ENCODE results near the gene ADM5. TPM values are rescaled to one million over a fixed set of nuclear protein-coding genes. Genes with fewer than 3 reads are reported as not detected.

ADM5 gene
- total RNA-seq, 4 donors from 2014 or later: 1.0 to 2.6 (median 2.1) TPM; not detected in 1

DNA sequence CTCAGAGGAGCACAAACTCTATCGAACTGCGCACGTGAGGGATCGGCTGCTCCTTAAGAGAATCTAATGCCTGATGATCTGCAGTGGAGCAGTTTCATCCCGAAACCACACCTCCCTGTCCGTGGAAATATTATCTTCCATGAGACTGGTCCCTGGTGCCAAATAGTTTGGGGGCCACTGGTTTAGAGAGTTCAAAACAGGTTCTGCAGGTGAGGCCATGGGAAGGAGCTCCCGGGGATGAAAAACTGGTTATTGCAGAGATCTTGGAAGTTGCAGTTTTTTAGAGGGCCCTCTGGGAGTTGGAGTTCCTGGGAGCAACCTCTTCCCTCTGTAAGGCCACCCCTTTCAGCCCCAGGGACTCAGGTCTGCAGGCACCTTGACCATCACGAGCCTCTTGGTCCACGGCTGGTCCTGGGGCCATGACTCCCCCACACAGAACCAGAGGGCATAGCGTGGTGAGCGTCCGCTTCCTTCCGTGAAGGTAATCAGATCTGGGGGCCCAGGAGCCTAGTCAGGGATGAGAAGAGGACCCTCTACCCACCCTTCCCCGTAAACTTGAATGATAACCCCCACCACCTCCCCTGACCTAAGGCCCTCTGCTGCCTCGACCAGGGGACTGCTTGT, 28.9 kb upstream of the ADM5 start:
- TF ChIP-seq, protein P1, sequence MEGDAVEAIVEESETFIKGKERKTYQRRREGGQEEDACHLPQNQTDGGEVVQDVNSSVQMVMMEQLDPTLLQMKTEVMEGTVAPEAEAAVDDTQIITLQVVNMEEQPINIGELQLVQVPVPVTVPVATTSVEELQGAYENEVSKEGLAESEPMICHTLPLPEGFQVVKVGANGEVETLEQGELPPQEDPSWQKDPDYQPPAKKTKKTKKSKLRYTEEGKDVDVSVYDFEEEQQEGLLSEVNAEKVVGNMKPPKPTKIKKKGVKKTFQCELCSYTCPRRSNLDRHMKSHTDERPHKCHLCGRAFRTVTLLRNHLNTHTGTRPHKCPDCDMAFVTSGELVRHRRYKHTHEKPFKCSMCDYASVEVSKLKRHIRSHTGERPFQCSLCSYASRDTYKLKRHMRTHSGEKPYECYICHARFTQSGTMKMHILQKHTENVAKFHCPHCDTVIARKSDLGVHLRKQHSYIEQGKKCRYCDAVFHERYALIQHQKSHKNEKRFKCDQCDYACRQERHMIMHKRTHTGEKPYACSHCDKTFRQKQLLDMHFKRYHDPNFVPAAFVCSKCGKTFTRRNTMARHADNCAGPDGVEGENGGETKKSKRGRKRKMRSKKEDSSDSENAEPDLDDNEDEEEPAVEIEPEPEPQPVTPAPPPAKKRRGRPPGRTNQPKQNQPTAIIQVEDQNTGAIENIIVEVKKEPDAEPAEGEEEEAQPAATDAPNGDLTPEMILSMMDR (IDR thresholded peaks at IDR 0.05; ENCODE audit: low read depth): no peak

DNA sequence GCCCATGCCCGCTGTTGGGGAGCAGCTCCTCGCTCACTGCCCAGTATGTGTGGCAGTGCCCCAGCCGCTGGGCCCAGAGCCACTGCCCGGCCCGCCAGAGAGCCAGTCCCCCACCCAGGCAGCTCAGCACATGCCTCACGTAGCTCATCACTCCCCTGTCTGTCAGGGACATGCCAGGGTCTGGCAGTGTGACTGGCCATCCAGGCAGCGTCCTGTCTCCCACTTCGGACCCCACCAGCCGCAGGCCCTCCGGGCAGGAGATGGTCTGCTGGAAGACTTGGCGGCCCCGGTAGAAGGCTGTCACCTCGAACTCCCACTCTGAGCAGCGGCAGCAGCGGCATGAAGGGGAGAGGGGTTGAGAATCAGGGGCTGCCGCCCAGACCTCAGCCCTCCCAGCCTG, 27.4 kb upstream of the ADM5 start:
- TF ChIP-seq, protein P1 (IDR thresholded peaks at IDR 0.05; ENCODE audit: low read depth): no peak

DNA sequence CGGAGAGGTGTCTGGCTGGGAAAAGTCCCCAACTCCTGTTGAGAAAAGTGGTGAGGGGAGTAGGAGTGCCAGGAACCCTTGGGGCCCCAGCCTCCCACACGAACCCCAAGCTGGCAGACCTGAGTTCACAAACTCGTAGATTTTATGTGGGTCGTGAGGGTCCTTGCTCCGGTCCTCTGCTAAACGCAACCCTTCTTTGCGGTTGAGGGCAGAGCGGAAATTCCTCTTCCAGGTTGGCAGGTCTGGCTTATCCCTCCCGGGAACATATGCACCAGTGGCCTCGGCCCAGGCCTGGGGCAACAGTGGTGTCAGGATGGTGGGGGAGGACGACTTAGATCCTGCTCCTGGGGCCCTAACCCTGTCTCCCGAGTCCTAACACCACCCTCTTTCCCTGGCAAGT, 26.2 kb upstream of the ADM5 start:
- TF ChIP-seq, protein P1 (IDR thresholded peaks at IDR 0.05; ENCODE audit: low read depth): no peak

DNA sequence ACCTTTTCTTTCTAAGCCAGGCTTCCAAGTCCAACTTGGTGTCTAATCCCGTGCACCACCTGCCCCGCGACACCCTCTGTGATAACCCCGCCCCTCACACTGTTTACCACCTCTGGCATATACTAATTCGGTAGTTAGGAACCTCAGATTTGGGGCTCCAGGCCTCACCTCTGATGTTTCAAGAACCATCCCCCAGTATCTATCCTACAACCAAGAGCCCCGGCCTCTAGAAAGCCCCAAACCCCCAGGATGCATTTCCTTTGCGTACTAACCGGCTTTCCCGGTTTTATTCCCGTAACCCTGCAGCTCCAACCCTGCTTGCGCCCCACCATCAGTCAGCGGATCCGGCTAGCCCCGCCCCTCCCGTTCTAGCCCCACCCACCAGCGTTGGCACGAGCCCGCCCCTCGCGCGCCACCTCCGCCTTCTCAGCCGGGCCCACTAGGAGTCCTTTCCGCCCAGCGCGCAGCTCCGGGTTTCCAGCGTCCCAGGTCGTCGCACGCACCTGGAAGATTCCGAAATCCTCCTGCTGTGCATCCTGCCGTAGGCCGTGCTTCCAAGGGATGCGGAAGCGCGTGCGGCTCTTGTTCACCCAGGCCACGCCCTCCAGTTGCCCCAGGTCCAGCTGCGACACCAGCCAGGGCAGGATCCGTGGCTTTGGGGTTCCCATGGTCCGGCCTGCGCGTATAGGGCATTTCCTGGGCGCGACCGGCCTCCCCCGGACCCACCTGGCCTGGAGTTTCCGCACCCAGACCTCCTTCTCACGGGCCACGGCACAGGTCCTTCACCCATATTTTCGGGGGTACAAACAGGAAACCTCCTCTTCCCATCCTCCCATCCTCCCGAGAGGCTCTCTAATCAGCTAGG, 25.0 kb upstream of the ADM5 start:
- TF ChIP-seq, protein P1 (IDR thresholded peaks at IDR 0.05; ENCODE audit: low read depth): no peak

DNA sequence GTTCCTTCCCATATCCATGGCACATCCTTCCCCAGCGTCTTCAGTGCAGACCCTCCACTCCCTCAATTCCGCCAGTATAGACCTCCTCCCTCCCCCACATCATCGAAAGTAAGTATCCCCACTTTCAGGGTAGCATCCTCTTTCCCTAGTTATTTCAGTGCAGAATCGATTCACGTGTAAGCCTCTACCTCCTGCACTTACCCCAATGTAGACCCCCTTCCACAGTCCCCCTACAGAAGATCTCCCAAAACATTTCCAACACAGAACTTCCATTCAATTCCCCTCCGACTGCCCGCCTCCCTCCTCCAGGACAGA, 24.4 kb upstream of the ADM5 start:
- TF ChIP-seq, protein P1 (IDR thresholded peaks at IDR 0.05; ENCODE audit: low read depth): no peak

DNA sequence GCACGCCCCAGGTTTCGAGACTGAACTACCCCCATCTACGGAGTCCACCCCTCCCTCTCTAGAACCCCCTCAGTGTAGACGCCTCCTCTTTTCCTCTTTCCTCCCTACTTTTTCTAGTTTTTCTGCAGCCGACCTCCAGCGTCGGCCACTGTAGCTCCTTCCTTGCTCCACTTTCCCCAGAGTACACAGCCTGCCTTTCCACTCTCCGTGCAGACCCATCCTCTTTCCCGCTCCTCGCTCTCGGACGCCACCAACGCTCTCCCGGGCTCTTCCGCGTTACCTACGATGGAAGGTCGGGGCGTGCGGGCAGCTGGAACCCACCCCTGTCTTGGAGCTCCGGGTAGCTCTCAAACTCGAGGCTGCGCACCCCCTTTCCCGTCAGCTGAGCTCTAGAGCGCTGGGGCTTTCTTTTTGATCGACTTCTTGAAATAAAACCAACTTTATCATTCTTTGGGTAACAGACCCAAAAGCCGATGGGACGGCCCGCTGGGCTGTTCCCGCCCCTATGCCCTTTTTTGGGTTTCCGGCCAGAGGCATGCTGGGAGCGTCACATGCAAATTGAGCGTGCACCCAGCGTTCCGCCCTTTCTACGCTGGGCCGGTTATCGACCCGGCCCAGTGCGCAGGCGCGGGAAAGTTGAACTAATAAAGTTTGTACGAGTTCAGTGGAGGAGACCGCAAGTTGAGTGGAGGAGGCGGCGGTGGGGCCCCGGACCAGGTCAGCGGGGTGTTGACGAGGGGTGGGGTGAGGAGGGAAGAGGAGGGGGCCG, 23.9 kb upstream of the ADM5 start, which contains the start of the genes BCL2L12 and IRF3:
Gene BCL2L12 (plus strand): TSS at position 583 of the 769 bp plus-strand sequence. CDS start 760 bp downstream, outside the sequence.
Gene IRF3 (minus strand): TSS at position 507 of the 769 bp plus-strand sequence. CDS start 1,019 bp downstream, outside the sequence.
- TF ChIP-seq, protein P1 (IDR thresholded peaks at IDR 0.05; ENCODE audit: low read depth): no peak

DNA sequence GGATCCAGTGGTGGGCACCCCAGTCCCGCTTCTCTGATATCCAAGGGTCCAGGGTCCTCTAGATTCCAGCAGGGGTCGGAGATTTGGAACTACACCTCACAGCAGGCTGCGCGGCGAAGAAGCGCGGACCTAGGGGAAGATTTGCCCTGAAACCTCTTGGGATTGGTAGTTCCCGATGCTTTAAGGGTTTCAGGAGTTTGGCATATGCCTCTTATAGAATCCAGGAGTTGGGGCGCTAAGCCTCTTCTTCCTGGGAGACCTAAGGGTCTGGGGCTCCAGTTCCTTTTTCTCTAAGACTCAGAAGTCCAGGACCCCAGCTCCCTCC, 23.3 kb upstream of the ADM5 start:
- TF ChIP-seq, protein P1 (IDR thresholded peaks at IDR 0.05; ENCODE audit: low read depth): no peak
